Neural cell (in vitro differentiated cells): Measurements from ENCODE around the gene ZNF736.

Source experiments
- EP300 ChIP-seq: fragments of 450-650 bp; conservative IDR thresholded peaks from 2 replicates; pipeline ENCODE4 v1.6.1; 2014; ENCODE audit warnings: antibody characterized with exemption, mild to moderate bottlenecking, moderate library complexity; ENCODE audit not compliant: poor library complexity, severe bottlenecking
- EZH2 ChIP-seq: fragments of 200-600, 300-800 bp; shearing (Covaris generic), sonication (generic); IDR thresholded peaks from 2 replicates; pipeline ENCODE4 v1.6.1; 2014; ENCODE audit warnings: antibody characterized with exemption, low read length, borderline replicate concordance, mild to moderate bottlenecking; ENCODE audit not compliant: insufficient read depth, poor library complexity, severe bottlenecking
- POLR2AphosphoS5 ChIP-seq: IDR thresholded peaks from 2 replicates; pipeline ENCODE4 v1.6.1; 2012
- RAD21 ChIP-seq: fragments of 450-650 bp; conservative IDR thresholded peaks from 2 replicates; pipeline ENCODE4 v1.6.1; 2014; ENCODE audit warnings: antibody characterized with exemption, mild to moderate bottlenecking, moderate library complexity
- TAF1 ChIP-seq: IDR thresholded peaks from 2 replicates; pipeline ENCODE4 v1.6.1; 2012; ENCODE audit warnings: low read depth
- TF ChIP-seq, protein P1 (sequence below): fragments of 450-650 bp; IDR thresholded peaks from 2 replicates; pipeline ENCODE4 v1.5.1; 2014; ENCODE audit warnings: antibody characterized with exemption, mild to moderate bottlenecking, moderate library complexity; ENCODE audit not compliant: poor library complexity, severe bottlenecking

DNA sequence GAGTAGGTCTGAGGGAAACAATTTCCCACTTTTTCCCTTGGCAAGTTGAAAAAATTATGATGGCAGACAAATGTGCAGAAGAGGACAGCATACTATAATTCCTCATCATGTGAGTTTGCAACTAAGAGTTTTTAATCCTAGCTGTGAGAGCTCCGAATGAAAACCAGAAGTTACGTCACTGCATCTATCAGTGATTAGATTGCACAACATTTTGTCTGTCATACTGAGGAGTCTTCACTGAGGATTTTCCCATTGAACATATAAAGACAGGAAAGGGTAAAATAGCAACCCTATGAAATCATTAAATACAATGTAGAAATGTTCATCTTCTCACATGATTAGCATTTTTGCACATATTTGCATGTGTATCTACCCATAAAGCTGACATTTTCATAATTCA is 45.8 kb downstream of the ZNF736 start:
- TF ChIP-seq, protein P1, sequence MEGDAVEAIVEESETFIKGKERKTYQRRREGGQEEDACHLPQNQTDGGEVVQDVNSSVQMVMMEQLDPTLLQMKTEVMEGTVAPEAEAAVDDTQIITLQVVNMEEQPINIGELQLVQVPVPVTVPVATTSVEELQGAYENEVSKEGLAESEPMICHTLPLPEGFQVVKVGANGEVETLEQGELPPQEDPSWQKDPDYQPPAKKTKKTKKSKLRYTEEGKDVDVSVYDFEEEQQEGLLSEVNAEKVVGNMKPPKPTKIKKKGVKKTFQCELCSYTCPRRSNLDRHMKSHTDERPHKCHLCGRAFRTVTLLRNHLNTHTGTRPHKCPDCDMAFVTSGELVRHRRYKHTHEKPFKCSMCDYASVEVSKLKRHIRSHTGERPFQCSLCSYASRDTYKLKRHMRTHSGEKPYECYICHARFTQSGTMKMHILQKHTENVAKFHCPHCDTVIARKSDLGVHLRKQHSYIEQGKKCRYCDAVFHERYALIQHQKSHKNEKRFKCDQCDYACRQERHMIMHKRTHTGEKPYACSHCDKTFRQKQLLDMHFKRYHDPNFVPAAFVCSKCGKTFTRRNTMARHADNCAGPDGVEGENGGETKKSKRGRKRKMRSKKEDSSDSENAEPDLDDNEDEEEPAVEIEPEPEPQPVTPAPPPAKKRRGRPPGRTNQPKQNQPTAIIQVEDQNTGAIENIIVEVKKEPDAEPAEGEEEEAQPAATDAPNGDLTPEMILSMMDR: no peak
- TF ChIP-seq EP300 (no peak), POLR2AphosphoS5 (no peak), TAF1 (no peak), EZH2 (no peak), RAD21 (no peak)
